ENCODE data around the gene EME1.

EME1 gene

GRCh38 chr17:50347894-50348291, 25.1 kb upstream of the EME1 start:
- no peak for DNase-seq (ENCODE audit: low read depth)

- DNase-seq (ENCODE audit: low read depth): no peak
Observed at GRCh38 chr17:50348522-50349242, 24.3 kb upstream of the EME1 start.

GRCh38 chr17:50349243-50349600, 23.8 kb upstream of the EME1 start:
- DNase-seq (ENCODE audit: low read depth): no peak

- no peak for DNase-seq (ENCODE audit: low read depth)
Observed at GRCh38 chr17:50350733-50351132, 22.3 kb upstream of the EME1 start.

- no peak for DNase-seq (ENCODE audit: low read depth)
Observed at GRCh38 chr17:50352072-50352692, 20.8 kb upstream of the EME1 start.

- no peak for DNase-seq (ENCODE audit: low read depth)
Observed at GRCh38 chr17:50352693-50353599, 20.1 kb upstream of the EME1 start.

- DNase-seq (ENCODE audit: low read depth): no peak
Observed at GRCh38 chr17:50353600-50354195, 19.3 kb upstream of the EME1 start.

- no peak for DNase-seq (ENCODE audit: low read depth)
Observed at GRCh38 chr17:50354198-50354597, 18.8 kb upstream of the EME1 start.

GRCh38 chr17:50354776-50355175, 18.3 kb upstream of the EME1 start:
- no peak for DNase-seq (ENCODE audit: low read depth)

- no peak for DNase-seq (ENCODE audit: low read depth)
Observed at GRCh38 chr17:50355336-50355700, 17.7 kb upstream of the EME1 start.

GRCh38 chr17:50355701-50356341, 17.2 kb upstream of the EME1 start:
- no peak for DNase-seq (ENCODE audit: low read depth)

GRCh38 chr17:50356418-50356817, 16.6 kb upstream of the EME1 start:
- no peak for DNase-seq (ENCODE audit: low read depth)

GRCh38 chr17:50356892-50357510, 16.0 kb upstream of the EME1 start:
- DNase-seq (ENCODE audit: low read depth): no peak

GRCh38 chr17:50358177-50358576, 14.9 kb upstream of the EME1 start:
- DNase-seq (ENCODE audit: low read depth): no peak

GRCh38 chr17:50359005-50359699, 13.9 kb upstream of the EME1 start:
- DNase-seq (ENCODE audit: low read depth): no peak

- no peak for DNase-seq (ENCODE audit: low read depth)
Observed at GRCh38 chr17:50359998-50360461, 13.0 kb upstream of the EME1 start.

- DNase-seq (ENCODE audit: low read depth): no peak
Observed at GRCh38 chr17:50360486-50361115, 12.4 kb upstream of the EME1 start.

GRCh38 chr17:50361561-50362480, 11.2 kb upstream of the EME1 start:
- no peak for DNase-seq (ENCODE audit: low read depth)

- DNase-seq (ENCODE audit: low read depth): no peak
Observed at GRCh38 chr17:50362661-50363060, 10.4 kb upstream of the EME1 start.
